ENCODE measurements around the gene AMDHD1. TPM values are rescaled to one million over a fixed set of nuclear protein-coding genes. Genes with fewer than 3 reads are reported as not detected.

Gene AMDHD1
- total and polyA plus RNA-seq, 10 of the 15 experiments (the other 5 are each of a cell fraction or from before 2014, with no cell fraction given) = 0.04 to 0.28 (median 0.13) TPM; not detected in 4

DNA sequence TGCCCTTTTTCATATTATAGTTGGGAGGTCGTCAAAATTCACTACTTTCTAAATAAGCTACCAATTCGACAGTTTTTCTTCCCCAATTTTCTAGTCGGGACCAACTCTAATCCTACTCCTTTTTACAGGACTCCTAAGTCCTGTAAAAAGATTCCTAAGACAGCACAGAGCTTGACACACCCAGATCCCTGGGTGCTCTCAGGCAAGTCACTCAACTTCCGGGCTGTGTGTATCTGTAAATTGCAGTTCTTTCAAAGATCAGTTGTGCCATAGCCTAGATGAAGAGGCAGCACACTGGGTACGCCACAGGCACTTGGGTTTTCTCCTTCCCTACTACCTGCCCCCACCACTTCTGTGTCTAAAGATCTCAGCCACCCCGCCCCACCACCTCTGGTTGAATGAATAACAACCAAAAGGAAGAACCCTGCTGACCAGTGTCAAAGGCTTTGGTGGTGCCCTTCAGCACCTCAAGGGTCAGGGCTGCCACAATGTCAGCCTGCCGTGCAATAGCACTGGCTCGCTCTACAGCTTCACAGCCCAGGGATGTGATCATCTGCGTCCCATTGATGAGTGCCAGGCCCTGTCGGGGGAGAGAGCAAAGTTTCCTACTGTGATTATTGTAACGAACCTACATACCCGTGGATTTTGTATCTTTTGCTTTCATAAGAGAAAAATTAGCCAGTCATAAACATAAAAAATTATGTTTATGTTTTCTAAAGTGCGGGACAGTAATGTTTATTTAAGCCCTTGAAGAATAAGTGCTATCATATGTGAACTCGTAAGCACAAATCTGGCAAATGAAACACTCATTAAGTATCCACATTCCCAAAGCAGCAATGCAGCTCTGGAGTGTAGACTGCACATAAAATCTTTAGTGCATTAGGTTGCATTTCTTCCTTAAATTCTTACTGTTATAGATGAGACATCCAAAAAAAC, 43.8 kb downstream of the AMDHD1 start:
- Histone ChIP-seq H3K9me3 (replicated peaks; ENCODE audit: control insufficient read depth, insufficient read depth, low read length) (no peaks in the 10 kb centered on the region), H3K9ac (ENCODE audit: control insufficient read depth, insufficient read depth, low read length) (no peak overlapping the region), H3K4me3 (no peak overlapping the region), H3K4me1 (ENCODE audit: control insufficient read depth, insufficient read depth, low read length) (no peaks in the 10 kb centered on the region), H3K27me3 (replicated peaks in 1 of 2; ENCODE audit: control insufficient read depth in 2 of 2, insufficient read depth in 2 of 2, low read length in 1 of 2) (peaks cover 0 to 3% of the 10 kb centered on the region in 2 experiments; a peak in 2 of 4 replicates), H3K4me2 (ENCODE audit: control insufficient read depth, insufficient read depth) (no peak overlapping the region), H4K20me1 (ENCODE audit: control insufficient read depth, insufficient read depth) (no peaks in the 10 kb centered on the region), H2AFZ (ENCODE audit: control insufficient read depth, low read depth, low read length) (no peak overlapping the region), H3K27ac (ENCODE audit: control insufficient read depth, insufficient read depth) (no peak overlapping the region), H3K36me3 (ENCODE audit: control insufficient read depth in 2 of 2, insufficient read depth in 2 of 2, low read length in 1 of 2) (no peaks in the 10 kb centered on the region), H3K79me2 (ENCODE audit: control insufficient read depth, insufficient read depth, low read length) (no peaks in the 10 kb centered on the region)
- ChIA-PET POLR2A (no interaction called here), SMC1A (ENCODE audit: uncharacterized antibody, unreplicated experiment) (interaction anchor here (1.4 kb wide), 1 partner anchor 69 kb away, joined by 3 read pairs; no protein-coding TSS in a partner anchor), CTCF (interaction anchor here (1.0 to 1.4 kb wide), 2 partner anchors 12 to 14 kb away, joined by 3 to 4 read pairs; no protein-coding TSS in a partner anchor), RAD21 (ENCODE audit: unreplicated experiment) (no interaction called here)
- no peak for TF ChIP-seq FOXK2 (IDR thresholded peaks at IDR 0.05)
- TF ChIP-seq, protein P1, sequence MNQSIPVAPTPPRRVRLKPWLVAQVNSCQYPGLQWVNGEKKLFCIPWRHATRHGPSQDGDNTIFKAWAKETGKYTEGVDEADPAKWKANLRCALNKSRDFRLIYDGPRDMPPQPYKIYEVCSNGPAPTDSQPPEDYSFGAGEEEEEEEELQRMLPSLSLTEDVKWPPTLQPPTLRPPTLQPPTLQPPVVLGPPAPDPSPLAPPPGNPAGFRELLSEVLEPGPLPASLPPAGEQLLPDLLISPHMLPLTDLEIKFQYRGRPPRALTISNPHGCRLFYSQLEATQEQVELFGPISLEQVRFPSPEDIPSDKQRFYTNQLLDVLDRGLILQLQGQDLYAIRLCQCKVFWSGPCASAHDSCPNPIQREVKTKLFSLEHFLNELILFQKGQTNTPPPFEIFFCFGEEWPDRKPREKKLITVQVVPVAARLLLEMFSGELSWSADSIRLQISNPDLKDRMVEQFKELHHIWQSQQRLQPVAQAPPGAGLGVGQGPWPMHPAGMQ (IDR thresholded peaks at IDR 0.05; ENCODE audit: borderline replicate concordance) = no peak
- intact Hi-C loops (cut with micrococcal nuclease; ENCODE audit: unreplicated experiment) = no loop called here
- in situ Hi-C loops (cut with MboI) = no loop called here
- ATAC-seq = no peak
- DNase-seq (ENCODE audit: low read depth, low spot score) = no peak
- 60% methylated on average over 14 of the region's 14 CpGs for WGBS (ENCODE audit: insufficient coverage, insufficient replicate concordance, low lambda C conversion rate, missing lambda C conversion rate)
- no TSS peak for BruUV-seq (replicated peaks)
- FAIRE-seq = no peak

All from GM12878 (cell line).